Osteocyte (in vitro differentiated cells): ENCODE results near the gene GUCY2F. TPM values are rescaled to one million over a fixed set of nuclear protein-coding genes. Genes with fewer than 3 reads are reported as not detected.

Experiments
- DNase-seq: peaks from one replicate; pipeline ENCODE4 v3.0.0; 2021; ENCODE audit warnings: mixed read lengths; ENCODE audit not compliant: unreplicated experiment; ENCODE audit errors: extremely low spot score
- H3K27ac Mint-ChIP-seq: one replicate; pipeline ENCODE4 v1.8.0; 2021; ENCODE audit warnings: mild to moderate bottlenecking, mixed read lengths; ENCODE audit not compliant: unreplicated experiment
- H3K27me3 Mint-ChIP-seq: one replicate; pipeline ENCODE4 v1.8.0; 2021; ENCODE audit warnings: mixed read lengths; ENCODE audit not compliant: unreplicated experiment
- H3K36me3 Mint-ChIP-seq: one replicate; pipeline ENCODE4 v1.8.0; 2021; ENCODE audit warnings: mixed read lengths; ENCODE audit not compliant: unreplicated experiment
- H3K4me1 Mint-ChIP-seq: one replicate; pipeline ENCODE4 v1.8.0; 2021; ENCODE audit warnings: mixed read lengths; ENCODE audit not compliant: unreplicated experiment
- H3K4me3 Mint-ChIP-seq: one replicate; pipeline ENCODE4 v1.8.0; 2021; ENCODE audit warnings: mild to moderate bottlenecking, moderate library complexity, mixed read lengths; ENCODE audit not compliant: unreplicated experiment
- H3K9me3 Mint-ChIP-seq: one replicate; pipeline ENCODE4 v1.8.0; 2021; ENCODE audit warnings: mixed read lengths; ENCODE audit not compliant: unreplicated experiment
- total RNA-seq: library from RNA; stranded (reverse); gene quantifications from 2 replicates; pipeline ENCODE4 v1.2.1, GENCODE V29; 2021
- TF ChIP-seq, protein P1 (sequence below): fragments of 200-600 bp; sonication (generic); IDR thresholded peaks from 2 replicates; pipeline ENCODE4 v1.5.0; 2021; ENCODE audit warnings: antibody characterized with exemption, mild to moderate bottlenecking, moderate library complexity

Gene GUCY2F
- total RNA-seq, 1 donor from 2014 or later: not detected

DNA sequence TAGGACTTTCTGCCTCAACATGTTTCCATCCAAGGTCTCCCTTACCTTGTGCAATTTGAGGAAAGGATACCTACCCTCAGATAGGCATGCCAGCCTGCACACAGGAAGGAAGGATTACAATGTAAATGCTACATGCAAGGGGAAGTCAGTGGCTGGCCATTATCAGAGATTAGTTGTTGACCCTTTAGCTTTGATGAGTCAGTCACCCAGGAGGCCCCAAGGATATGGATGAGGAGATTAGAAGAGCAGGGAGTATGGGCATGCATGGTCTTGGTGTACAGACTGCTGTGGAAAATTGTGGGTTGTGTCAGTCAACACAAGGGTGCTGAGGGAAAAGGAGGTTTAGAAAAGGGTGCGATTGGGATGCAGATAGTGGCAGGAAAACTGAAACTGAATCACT, 92.0 kb downstream of the GUCY2F start:
- DNase-seq: no peak
- Mint-ChIP-seq H3K9me3 (no peaks in the 10 kb centered on the region), H3K4me1 (no peaks in the 10 kb centered on the region), H3K4me3 (no peak overlapping the region), H3K27ac (no peak overlapping the region), H3K27me3 (peaks cover 8% of the 10 kb centered on the region), H3K36me3 (no peaks in the 10 kb centered on the region)
- TF ChIP-seq, protein P1, sequence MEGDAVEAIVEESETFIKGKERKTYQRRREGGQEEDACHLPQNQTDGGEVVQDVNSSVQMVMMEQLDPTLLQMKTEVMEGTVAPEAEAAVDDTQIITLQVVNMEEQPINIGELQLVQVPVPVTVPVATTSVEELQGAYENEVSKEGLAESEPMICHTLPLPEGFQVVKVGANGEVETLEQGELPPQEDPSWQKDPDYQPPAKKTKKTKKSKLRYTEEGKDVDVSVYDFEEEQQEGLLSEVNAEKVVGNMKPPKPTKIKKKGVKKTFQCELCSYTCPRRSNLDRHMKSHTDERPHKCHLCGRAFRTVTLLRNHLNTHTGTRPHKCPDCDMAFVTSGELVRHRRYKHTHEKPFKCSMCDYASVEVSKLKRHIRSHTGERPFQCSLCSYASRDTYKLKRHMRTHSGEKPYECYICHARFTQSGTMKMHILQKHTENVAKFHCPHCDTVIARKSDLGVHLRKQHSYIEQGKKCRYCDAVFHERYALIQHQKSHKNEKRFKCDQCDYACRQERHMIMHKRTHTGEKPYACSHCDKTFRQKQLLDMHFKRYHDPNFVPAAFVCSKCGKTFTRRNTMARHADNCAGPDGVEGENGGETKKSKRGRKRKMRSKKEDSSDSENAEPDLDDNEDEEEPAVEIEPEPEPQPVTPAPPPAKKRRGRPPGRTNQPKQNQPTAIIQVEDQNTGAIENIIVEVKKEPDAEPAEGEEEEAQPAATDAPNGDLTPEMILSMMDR: no peak

DNA sequence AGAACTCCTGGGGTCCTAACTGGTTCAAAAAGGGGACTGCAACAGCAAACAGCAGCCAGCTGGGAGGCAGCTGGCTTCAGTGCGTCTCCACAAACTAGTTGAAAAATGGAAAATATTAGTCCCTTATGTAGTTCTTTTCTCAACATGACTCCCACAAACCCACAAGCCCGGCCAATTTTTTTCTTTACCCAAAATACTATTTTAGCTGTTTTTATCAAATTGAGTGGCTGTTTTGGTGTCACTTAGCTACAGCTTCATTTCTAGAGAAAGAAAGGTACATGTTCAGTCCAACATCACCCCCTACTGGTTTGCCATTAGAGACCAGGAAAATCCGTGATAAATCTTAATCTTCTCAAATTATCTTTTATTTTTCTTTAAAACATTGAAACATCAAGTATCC, 97.2 kb downstream of the GUCY2F start:
- Mint-ChIP-seq H3K4me3 (no peak overlapping the region), H3K36me3 (no peaks in the 10 kb centered on the region), H3K27me3 (no peaks in the 10 kb centered on the region), H3K4me1 (peaks cover 2% of the 10 kb centered on the region), H3K27ac (no peak overlapping the region), H3K9me3 (no peaks in the 10 kb centered on the region)
- TF ChIP-seq, protein P1: peak; percentile 80
- peak; percentile 15 for DNase-seq

DNA sequence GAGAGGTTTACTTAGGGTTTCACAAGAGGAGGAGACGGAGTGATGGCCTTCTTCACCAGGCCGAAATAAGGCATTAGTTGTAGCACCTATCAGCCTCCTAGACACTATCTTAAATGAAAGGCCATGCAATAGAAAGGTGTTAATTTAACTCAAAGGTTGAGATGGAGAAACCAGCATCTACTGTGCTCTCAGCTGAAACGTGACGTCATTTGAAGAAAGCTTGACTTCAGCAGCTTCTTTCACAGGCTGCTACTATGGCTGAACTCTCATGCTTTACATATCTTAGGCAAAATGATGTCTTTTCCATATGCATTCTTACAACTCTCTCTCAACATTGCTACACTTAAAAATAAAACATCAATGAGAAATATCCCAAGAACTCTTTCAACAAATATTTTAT, 99.6 kb downstream of the GUCY2F start:
- Mint-ChIP-seq H3K4me3 (no peak overlapping the region), H3K27me3 (no peaks in the 10 kb centered on the region), H3K9me3 (no peaks in the 10 kb centered on the region), H3K27ac (no peak overlapping the region), H3K4me1 (peaks cover 11% of the 10 kb centered on the region), H3K36me3 (no peaks in the 10 kb centered on the region)
- TF ChIP-seq, protein P1: no peak
- peak; percentile 7 for DNase-seq

DNA sequence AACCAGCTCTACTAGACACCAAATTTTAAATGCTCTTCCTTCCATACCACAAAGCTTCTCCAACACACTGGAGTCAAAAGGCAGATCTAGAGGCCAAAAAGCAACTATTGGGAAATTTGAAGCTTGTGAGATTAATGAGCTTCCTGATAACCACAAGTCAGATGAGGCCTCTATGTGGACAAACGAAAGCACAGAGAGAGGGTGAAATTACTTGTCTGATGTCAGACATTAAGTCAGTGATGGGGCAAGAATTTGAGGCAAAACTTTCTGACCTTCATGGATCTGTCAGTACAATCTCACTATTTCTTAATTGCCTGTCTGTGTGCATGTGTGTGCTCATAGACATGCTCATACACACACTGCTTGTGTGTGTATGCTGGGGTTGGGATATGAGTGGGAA, 103.6 kb downstream of the GUCY2F start:
- Mint-ChIP-seq H3K27ac (no peak overlapping the region), H3K9me3 (no peaks in the 10 kb centered on the region), H3K27me3 (no peaks in the 10 kb centered on the region), H3K4me1 (peaks cover 17% of the 10 kb centered on the region), H3K36me3 (no peaks in the 10 kb centered on the region), H3K4me3 (no peak overlapping the region)
- DNase-seq: no peak
- TF ChIP-seq, protein P1: no peak

DNA sequence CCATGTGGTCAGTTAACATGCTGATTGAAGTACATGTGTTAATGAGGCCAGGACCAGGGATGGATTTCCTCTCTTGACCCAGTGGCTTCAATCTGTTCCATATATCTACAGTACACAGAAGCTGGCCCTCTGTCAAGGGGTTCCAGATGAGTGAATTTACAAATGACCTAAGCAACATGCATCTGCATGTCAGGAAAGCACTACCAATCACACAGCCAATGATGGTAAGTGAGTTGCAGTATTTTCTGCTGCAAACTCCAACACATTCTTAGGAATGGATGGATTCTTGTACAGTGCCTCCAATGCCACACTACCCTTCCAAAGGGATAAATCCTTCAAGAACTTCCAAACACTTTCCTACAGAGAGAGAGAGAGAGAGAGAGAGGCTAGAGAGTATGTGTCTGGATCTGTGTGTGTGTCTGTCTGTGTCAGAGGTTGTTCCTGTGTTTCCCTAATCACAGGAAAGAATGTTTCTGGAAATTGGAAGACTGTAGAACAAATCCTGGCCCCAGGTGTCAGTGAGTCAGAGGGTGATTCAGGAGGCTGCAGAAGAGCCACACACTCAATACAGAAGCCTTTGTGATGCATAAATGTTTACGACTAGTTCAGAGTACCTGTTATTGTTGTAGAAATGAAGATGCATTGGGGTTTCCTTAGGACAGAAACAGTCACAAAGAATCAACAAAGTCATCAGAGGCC, 107.5 kb downstream of the GUCY2F start:
- no peak overlapping the region for H3K27ac Mint-ChIP-seq
- TF ChIP-seq, protein P1: no peak
- no peaks in the 10 kb centered on the region for H3K9me3 Mint-ChIP-seq
- H3K4me3 Mint-ChIP-seq: no peak overlapping the region
- no peak for DNase-seq
- H3K4me1 Mint-ChIP-seq: peaks cover 42% of the 10 kb centered on the region
- H3K27me3 Mint-ChIP-seq: no peaks in the 10 kb centered on the region
- H3K36me3 Mint-ChIP-seq: no peaks in the 10 kb centered on the region
